22Rv1 (cell line): ENCODE results near the gene KCNJ5.

Experiments
- H3K27ac ChIP-seq: fragments of 450-650 bp; 2 replicates; pipeline ENCODE4 v1.5.1; 2017
- CTCF ChIP-seq: fragments of 450-650 bp; IDR thresholded peaks from 2 replicates; pipeline ENCODE4 v1.5.1; 2017; ENCODE audit warnings: mild to moderate bottlenecking
- ZFX ChIP-seq: fragments of 450-650 bp; IDR thresholded peaks from 2 replicates; pipeline ENCODE4 v1.6.1; 2017; ENCODE audit warnings: antibody characterized with exemption, borderline replicate concordance

The KCNJ5 gene

GRCh38 chr11:128955636-128956035 lies 64.5 kb downstream of the KCNJ5 start:
- no peak overlapping the region for H3K27ac ChIP-seq
- no peak for TF ChIP-seq ZFX
- TF ChIP-seq CTCF, result no peak

- no peak overlapping the region for H3K27ac ChIP-seq
- TF ChIP-seq CTCF (peak; percentile 81), ZFX (no peak)
Measured at GRCh38 chr11:128956401-128957201, 65.4 kb downstream of the KCNJ5 start.

GRCh38 chr11:128957202-128957482 lies 66.0 kb downstream of the KCNJ5 start:
- H3K27ac ChIP-seq, result no peak overlapping the region
- TF ChIP-seq ZFX (no peak), CTCF (no peak)

GRCh38 chr11:128961645-128962044 lies 70.5 kb downstream of the KCNJ5 start:
- TF ChIP-seq ZFX (no peak), CTCF (no peak)
- H3K27ac ChIP-seq, result no peak overlapping the region

- no peak overlapping the region for H3K27ac ChIP-seq
- TF ChIP-seq CTCF (no peak), ZFX (no peak)
Measured at GRCh38 chr11:128962896-128963295, 71.7 kb downstream of the KCNJ5 start.

GRCh38 chr11:128963744-128964325 lies 72.7 kb downstream of the KCNJ5 start:
- no peak overlapping the region for H3K27ac ChIP-seq
- no peak for TF ChIP-seq ZFX
- no peak for TF ChIP-seq CTCF

GRCh38 chr11:128964463-128964930 lies 73.3 kb downstream of the KCNJ5 start:
- TF ChIP-seq ZFX (no peak), CTCF (no peak)
- no peak overlapping the region for H3K27ac ChIP-seq
